Measurements from ENCODE around the gene PAQR9.
"Not testable (repeated sequence)": the region's sequence is repeated elsewhere in the genome, so short reads cannot be mapped to it uniquely, and the experiment has no call there.

The PAQR9 gene

GRCh38 chr3:142963516-142964448 is at the start of gene PAQR9:
PAQR9 (minus strand) TSS chr3:142963674; CDS start chr3:142963336, 338 bp downstream.
- DNase-seq (ENCODE audit: low read depth), result no peak

- no peak for DNase-seq (ENCODE audit: low read depth)
Observed at GRCh38 chr3:143011705-143012104, 48.2 kb upstream of the PAQR9 start.

GRCh38 chr3:143010024-143010423 is 46.5 kb upstream of the PAQR9 start:
- no peak for DNase-seq (ENCODE audit: low read depth)

- no peak for DNase-seq (ENCODE audit: low read depth)
Observed at GRCh38 chr3:143004823-143005222, 41.3 kb upstream of the PAQR9 start.

GRCh38 chr3:143002727-143003126 is 39.3 kb upstream of the PAQR9 start:
- DNase-seq (ENCODE audit: low read depth), result no peak

- peak; percentile 20 for DNase-seq (ENCODE audit: low read depth)
Observed at GRCh38 chr3:143002083-143002712, 38.7 kb upstream of the PAQR9 start.

- peak; percentile 85 for DNase-seq (ENCODE audit: low read depth)
Observed at GRCh38 chr3:143001369-143002082, 38.1 kb upstream of the PAQR9 start, which contains the start of gene U2SURP. U2SURP (plus strand) TSS chr3:143001570; CDS start chr3:143001629, 59 bp downstream.

GRCh38 chr3:143001034-143001368 is 37.5 kb upstream of the PAQR9 start:
- no peak for DNase-seq (ENCODE audit: low read depth)

- no peak for DNase-seq (ENCODE audit: low read depth)
Observed at GRCh38 chr3:143000528-143000927, 37.1 kb upstream of the PAQR9 start.

- no peak for DNase-seq (ENCODE audit: low read depth)
Observed at GRCh38 chr3:142999881-143000280, 36.4 kb upstream of the PAQR9 start.

GRCh38 chr3:142998439-142998838 is 35.0 kb upstream of the PAQR9 start:
- no peak for DNase-seq (ENCODE audit: low read depth)

- no peak for DNase-seq (ENCODE audit: low read depth)
Observed at GRCh38 chr3:142997330-142997729, 33.9 kb upstream of the PAQR9 start.

- peak; percentile 48 for DNase-seq (ENCODE audit: low read depth)
Observed at GRCh38 chr3:142993958-142994442, 30.5 kb upstream of the PAQR9 start.

- DNase-seq (ENCODE audit: low read depth), result no peak
Observed at GRCh38 chr3:142992323-142992722, 28.8 kb upstream of the PAQR9 start.

- no peak for DNase-seq (ENCODE audit: low read depth)
Observed at GRCh38 chr3:142990721-142991120, 27.2 kb upstream of the PAQR9 start.

GRCh38 chr3:142988826-142989225 is 25.4 kb upstream of the PAQR9 start:
- DNase-seq (ENCODE audit: low read depth), result not testable (repeated sequence)

- not testable (repeated sequence) for DNase-seq (ENCODE audit: low read depth)
Observed at GRCh38 chr3:142988221-142988620, 24.7 kb upstream of the PAQR9 start.

GRCh38 chr3:142987707-142988106 is 24.2 kb upstream of the PAQR9 start:
- DNase-seq (ENCODE audit: low read depth), result no peak

- DNase-seq (ENCODE audit: low read depth), result no peak
Observed at GRCh38 chr3:142987080-142987700, 23.7 kb upstream of the PAQR9 start.

GRCh38 chr3:142984255-142984654 is 20.8 kb upstream of the PAQR9 start:
- DNase-seq (ENCODE audit: low read depth), result no peak

- no peak for DNase-seq (ENCODE audit: low read depth)
Observed at GRCh38 chr3:142983318-142983717, 19.8 kb upstream of the PAQR9 start.

All from activated T-cell treated with anti-CD3 and anti-CD28 coated beads for 48 hours (primary cell).